Measurements from ENCODE around the gene ARHGAP26.

ARHGAP26 gene

GRCh38 chr5:143008809-143009521 is 238.8 kb downstream of the ARHGAP26 start:
- Histone ChIP-seq H3K27ac (peak overlapping the region in 12 of 21 experiments; percentile 20 to 71 (median 52)), H3K4me3 (no peak overlapping the region)

- H3K27ac ChIP-seq: peak overlapping the region in 4 of 21 experiments; percentile 11 to 51 (median 33)
- H3K4me3 ChIP-seq: no peak overlapping the region
Observed at GRCh38 chr5:143010351-143010750, 240.2 kb downstream of the ARHGAP26 start.

- Histone ChIP-seq H3K4me3 (no peak overlapping the region), H3K27ac (no peak overlapping the region)
Observed at GRCh38 chr5:143011585-143011984, 241.4 kb downstream of the ARHGAP26 start.

GRCh38 chr5:143013176-143013891 is 243.2 kb downstream of the ARHGAP26 start:
- H3K27ac ChIP-seq: no peak overlapping the region
- H3K4me3 ChIP-seq: no peak overlapping the region

GRCh38 chr5:143014017-143014651 is 244.0 kb downstream of the ARHGAP26 start:
- Histone ChIP-seq H3K27ac (no peak overlapping the region), H3K4me3 (no peak overlapping the region)

GRCh38 chr5:143016777-143017516 is 246.8 kb downstream of the ARHGAP26 start:
- Histone ChIP-seq H3K4me3 (no peak overlapping the region), H3K27ac (no peak overlapping the region)

- no peak overlapping the region for H3K27ac ChIP-seq
- H3K4me3 ChIP-seq: no peak overlapping the region
Observed at GRCh38 chr5:143017541-143017940, 247.4 kb downstream of the ARHGAP26 start.

- no peak overlapping the region for H3K27ac ChIP-seq
- no peak overlapping the region for H3K4me3 ChIP-seq
Observed at GRCh38 chr5:143017992-143018391, 247.8 kb downstream of the ARHGAP26 start.

- Histone ChIP-seq H3K4me3 (no peak overlapping the region), H3K27ac (no peak overlapping the region)
Observed at GRCh38 chr5:143019157-143019556, 249.0 kb downstream of the ARHGAP26 start.

GRCh38 chr5:143019614-143020515 is 249.7 kb downstream of the ARHGAP26 start:
- no peak overlapping the region for H3K4me3 ChIP-seq
- H3K27ac ChIP-seq: no peak overlapping the region

GRCh38 chr5:143021595-143021994 is 251.4 kb downstream of the ARHGAP26 start:
- H3K27ac ChIP-seq: no peak overlapping the region
- H3K4me3 ChIP-seq: no peak overlapping the region

- Histone ChIP-seq H3K4me3 (no peak overlapping the region), H3K27ac (peak overlapping the region in 5 of 21 experiments; percentile 2 to 23 (median 16))
Observed at GRCh38 chr5:143023411-143024096, 253.4 kb downstream of the ARHGAP26 start.

- H3K4me3 ChIP-seq: no peak overlapping the region
- H3K27ac ChIP-seq: peak overlapping the region in 1 of 21 experiments; percentile 23
Observed at GRCh38 chr5:143024228-143024920, 254.2 kb downstream of the ARHGAP26 start.

GRCh38 chr5:143025376-143025775 is 255.2 kb downstream of the ARHGAP26 start:
- no peak overlapping the region for H3K4me3 ChIP-seq
- peak overlapping the region in 2 of 21 experiments; percentile 28 to 29 for H3K27ac ChIP-seq

GRCh38 chr5:143025971-143026370 is 255.8 kb downstream of the ARHGAP26 start:
- H3K27ac ChIP-seq: no peak overlapping the region
- no peak overlapping the region for H3K4me3 ChIP-seq

- H3K27ac ChIP-seq: no peak overlapping the region
Observed at GRCh38 chr5:143026380-143026779, 256.2 kb downstream of the ARHGAP26 start.

GRCh38 chr5:143029293-143029692 is 259.1 kb downstream of the ARHGAP26 start:
- no peak overlapping the region for H3K27ac ChIP-seq
- H3K4me3 ChIP-seq: no peak overlapping the region

More at GRCh38 chr5:143026380-143026779, 256.2 kb downstream of the ARHGAP26 start:
- H3K4me3 ChIP-seq: no peak overlapping the region

GRCh38 chr5:143030349-143030748 is 260.2 kb downstream of the ARHGAP26 start:
- no peak overlapping the region for H3K4me3 ChIP-seq
- no peak overlapping the region for H3K27ac ChIP-seq
